NT2/D1 (cell line): ENCODE data around the gene RWDD3.

Experiments used
- YY1 ChIP-seq: IDR thresholded peaks from 2 replicates; pipeline ENCODE4 v1.6.1; 2011; ENCODE audit not compliant: insufficient read length, insufficient read depth
- ZNF274 ChIP-seq: IDR thresholded peaks from 2 replicates; pipeline ENCODE4 v1.6.1; 2011; ENCODE audit warnings: mild to moderate bottlenecking, low read depth, low read length

DNA sequence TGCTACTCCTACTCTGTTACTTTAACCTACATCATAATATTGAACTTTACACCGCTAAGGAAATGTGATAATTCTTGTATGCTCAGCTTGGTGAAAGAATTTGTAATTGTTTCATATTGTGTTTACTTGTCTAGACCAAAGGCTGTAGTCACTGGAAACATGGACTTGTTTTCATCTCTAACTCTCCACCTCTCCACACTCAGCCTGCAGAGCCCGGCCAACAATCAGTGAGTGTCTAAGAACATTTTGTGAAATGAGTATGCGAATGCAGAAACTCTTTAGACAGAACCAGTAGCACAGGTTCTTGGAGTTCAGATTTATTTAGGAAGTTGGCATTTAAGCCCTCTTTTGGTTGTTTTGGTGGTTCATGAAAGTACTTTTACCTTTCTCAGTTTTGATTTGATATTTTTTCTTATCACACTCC lies 3.2 kb upstream of the RWDD3 start:
- TF ChIP-seq ZNF274 (no peak), YY1 (no peak)
